SU-DHL-6 (cell line): ENCODE data around the gene NUP98.

Experiments
- H2AFZ ChIP-seq: fragments of 200-600 bp; sonication (generic); 2 replicates; pipeline ENCODE4 v1.6.1; 2014; ENCODE audit warnings: low read depth, mild to moderate bottlenecking, moderate library complexity, mixed read lengths, antibody characterized with exemption, low read length; ENCODE audit not compliant: severe bottlenecking
- H3F3A ChIP-seq: fragments of 200-600 bp; shearing (Covaris generic); 2 replicates; pipeline ENCODE4 v1.6.0; 2016; ENCODE audit warnings: antibody characterized with exemption, mild to moderate bottlenecking; ENCODE audit not compliant: insufficient read depth
- H3K27ac ChIP-seq: fragments of 200-600 bp; sonication (generic); 2 replicates; pipeline ENCODE4 v1.5.1; 2016; ENCODE audit warnings: low read depth, mild to moderate bottlenecking, low read length, moderate library complexity, mixed read lengths
- H3K27me3 ChIP-seq: fragments of 200-600 bp; sonication (generic), shearing (Covaris generic); 2 replicates; pipeline ENCODE4 v1.6.0; 2014; ENCODE audit warnings: mild to moderate bottlenecking, low read length
- H3K36me3 ChIP-seq: fragments of 200-600 bp; sonication (generic); 2 replicates; pipeline ENCODE4 v1.6.1; 2014; ENCODE audit warnings: mild to moderate bottlenecking, low read length, mixed read lengths
- H3K4me2 ChIP-seq: fragments of 300-600, 200-600 bp; shearing (Covaris generic), sonication (generic); 2 replicates; pipeline ENCODE4 v1.6.0; 2014; ENCODE audit warnings: low read length, low read depth, mild to moderate bottlenecking; ENCODE audit not compliant: poor library complexity, severe bottlenecking
- H3K4me3 ChIP-seq: fragments of 200-600 bp; sonication (generic); 2 replicates; pipeline ENCODE4 v1.5.1; 2014; ENCODE audit warnings: antibody characterized with exemption, low read length, mild to moderate bottlenecking, mixed read lengths; ENCODE audit not compliant: insufficient read depth, poor library complexity, severe bottlenecking
- H3K79me2 ChIP-seq: fragments of 200-600 bp; sonication (generic); 2 replicates; pipeline ENCODE4 v1.6.1; 2014; ENCODE audit warnings: mild to moderate bottlenecking, low read length, moderate library complexity; ENCODE audit not compliant: insufficient read depth
- H3K9ac ChIP-seq: fragments of 200-600 bp; sonication (generic); 2 replicates; pipeline ENCODE4 v1.7.0; 2014; ENCODE audit warnings: mild to moderate bottlenecking, low read length
- H3K9me2 ChIP-seq: fragments of 200-600 bp; sonication (generic); replicated peaks from 2 replicates; pipeline ENCODE4 v1.6.1; 2014; ENCODE audit warnings: low read length; ENCODE audit not compliant: insufficient read depth
- H3K9me3 ChIP-seq: fragments of 200-600 bp; sonication (generic); 2 replicates; pipeline ENCODE4 v1.6.1; 2014; ENCODE audit warnings: low read length, mixed read lengths; ENCODE audit not compliant: insufficient read depth
- H4K20me1 ChIP-seq: fragments of 200-600 bp; sonication (generic); 2 replicates; pipeline ENCODE4 v1.6.1; 2014; ENCODE audit warnings: low read depth, mild to moderate bottlenecking, antibody characterized with exemption, low read length, moderate library complexity, mixed read lengths
- CTCF ChIP-seq: fragments of 200-600 bp; sonication (generic); IDR thresholded peaks from one replicate; pipeline ENCODE4 v1.5.1; 2017; ENCODE audit warnings: antibody characterized with exemption, mild to moderate bottlenecking, low read length, moderate library complexity; ENCODE audit not compliant: insufficient read depth, poor library complexity, severe bottlenecking
- EZH2phosphoT487 ChIP-seq: fragments of 200-600 bp; sonication (generic), shearing (Covaris generic); conservative IDR thresholded peaks from 2 replicates; pipeline ENCODE4 v1.6.1; 2018; ENCODE audit warnings: mild to moderate bottlenecking, antibody characterized with exemption, low read length, moderate library complexity, mixed read lengths

NUP98 gene

GRCh38 chr11:3642071-3642951 lies 155.0 kb downstream of the NUP98 start:
- no peaks in the 10 kb centered on the region for H3K9me2 ChIP-seq
- no peaks in the 10 kb centered on the region for H4K20me1 ChIP-seq
- H3K79me2 ChIP-seq = no peaks in the 10 kb centered on the region
- H3K27me3 ChIP-seq = no peaks in the 10 kb centered on the region
- H3K36me3 ChIP-seq = no peaks in the 10 kb centered on the region
- no peak overlapping the region for H3K9ac ChIP-seq
- H2AFZ ChIP-seq = no peak overlapping the region
- no peak overlapping the region for H3K27ac ChIP-seq
- H3K4me3 ChIP-seq = no peak overlapping the region
- H3K4me2 ChIP-seq = no peak overlapping the region
- H3F3A ChIP-seq = no peaks in the 10 kb centered on the region
- no peaks in the 10 kb centered on the region for H3K9me3 ChIP-seq
- TF ChIP-seq EZH2phosphoT487 (no peak), CTCF (no peak)

- no peaks in the 10 kb centered on the region for H3K36me3 ChIP-seq
- no peaks in the 10 kb centered on the region for H4K20me1 ChIP-seq
- no peak for TF ChIP-seq EZH2phosphoT487
- no peak for TF ChIP-seq CTCF
- no peak within 1 kb of the TSS for H3K9ac ChIP-seq
- no peak within 1 kb of the TSS for H2AFZ ChIP-seq
- no peaks in the 10 kb centered on the region for H3F3A ChIP-seq
- H3K27me3 ChIP-seq = no peaks in the 10 kb centered on the region
- no peaks in the 10 kb centered on the region for H3K9me2 ChIP-seq
- no peak within 1 kb of the TSS for H3K27ac ChIP-seq
- no peak within 1 kb of the TSS for H3K4me2 ChIP-seq
- no peaks in the 10 kb centered on the region for H3K9me3 ChIP-seq
- H3K4me3 ChIP-seq = no peak within 1 kb of the TSS
- no peaks in the 10 kb centered on the region for H3K79me2 ChIP-seq
Observed at GRCh38 chr11:3641701-3642070, 155.7 kb downstream of the NUP98 start, which contains the start of gene ART5. TSS of gene ART5 (minus strand) at chr11:3641992. CDS start at chr11:3641862, 130 bp downstream.

- TF ChIP-seq CTCF = no peak
- TF ChIP-seq EZH2phosphoT487 = no peak
- no peaks in the 10 kb centered on the region for H3K27me3 ChIP-seq
- no peak overlapping the region for H3K27ac ChIP-seq
- no peaks in the 10 kb centered on the region for H3K9me3 ChIP-seq
- no peak overlapping the region for H2AFZ ChIP-seq
- no peak overlapping the region for H3K4me2 ChIP-seq
- H3K4me3 ChIP-seq = no peak overlapping the region
- no peaks in the 10 kb centered on the region for H4K20me1 ChIP-seq
- H3K9ac ChIP-seq = no peak overlapping the region
- no peaks in the 10 kb centered on the region for H3K9me2 ChIP-seq
- no peaks in the 10 kb centered on the region for H3K79me2 ChIP-seq
- H3F3A ChIP-seq = no peaks in the 10 kb centered on the region
- no peaks in the 10 kb centered on the region for H3K36me3 ChIP-seq
Observed at GRCh38 chr11:3641191-3641590, 156.2 kb downstream of the NUP98 start.
